ENCODE results near the gene ZMAT5. TPM values are rescaled to one million over a fixed set of nuclear protein-coding genes. Genes with fewer than 3 reads are reported as not detected.

The ZMAT5 gene
- total and polyA plus RNA-seq, 9 of the 15 experiments (the other 6 are each of a cell fraction or from before 2014, with no cell fraction given), result 2.0 to 25.2 (median 11.9) TPM

DNA sequence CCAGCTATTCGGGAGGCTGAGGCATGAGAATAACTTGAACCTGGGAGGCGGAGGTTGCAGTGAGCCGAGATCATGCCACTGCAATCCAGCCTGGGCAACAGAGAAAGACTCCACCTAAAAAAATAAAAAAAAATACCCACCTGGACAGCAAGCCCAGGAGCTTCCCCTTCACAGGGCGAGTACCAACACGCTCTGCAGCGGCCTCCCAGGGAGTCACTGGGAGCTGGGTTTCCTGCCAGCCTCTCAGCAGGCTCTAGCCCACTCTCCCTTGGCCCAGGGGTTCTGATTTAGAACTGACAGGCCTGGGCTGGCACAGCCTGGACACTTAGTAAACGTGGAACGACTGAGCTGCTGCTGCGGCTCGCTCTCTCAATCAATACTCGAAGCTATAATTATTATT is 49.0 kb downstream of the ZMAT5 start:
- no peak overlapping the region for H3K4me3 ChIP-seq
- FAIRE-seq (no peak), DNase-seq (ENCODE audit: extremely low read depth in 1 of 4, low spot score in 3 of 4) (no peak), ATAC-seq (no peak)
- no peak overlapping the region for H3K27ac ChIP-seq (ENCODE audit: extremely low read depth, low read depth, low read length)
- H3K36me3 ChIP-seq (ENCODE audit: control insufficient read depth, insufficient read depth, low read length), result no peaks in the 10 kb centered on the region
- peaks cover 16% of the 10 kb centered on the region; the same call in 1 of the 2 replicates for H4K20me1 ChIP-seq (replicated peaks; ENCODE audit: control insufficient read depth, insufficient read depth, low read length)
- intact Hi-C loops (cut with micrococcal nuclease) (no loop called here), in situ Hi-C loops (cut with MboI) (no loop called here)
- TF ChIP-seq, protein P1, sequence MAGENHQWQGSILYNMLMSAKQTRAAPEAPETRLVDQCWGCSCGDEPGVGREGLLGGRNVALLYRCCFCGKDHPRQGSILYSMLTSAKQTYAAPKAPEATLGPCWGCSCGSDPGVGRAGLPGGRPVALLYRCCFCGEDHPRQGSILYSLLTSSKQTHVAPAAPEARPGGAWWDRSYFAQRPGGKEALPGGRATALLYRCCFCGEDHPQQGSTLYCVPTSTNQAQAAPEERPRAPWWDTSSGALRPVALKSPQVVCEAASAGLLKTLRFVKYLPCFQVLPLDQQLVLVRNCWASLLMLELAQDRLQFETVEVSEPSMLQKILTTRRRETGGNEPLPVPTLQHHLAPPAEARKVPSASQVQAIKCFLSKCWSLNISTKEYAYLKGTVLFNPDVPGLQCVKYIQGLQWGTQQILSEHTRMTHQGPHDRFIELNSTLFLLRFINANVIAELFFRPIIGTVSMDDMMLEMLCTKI (IDR thresholded peaks at IDR 0.05; ENCODE audit: partially characterized antibody), result no peak
- TF ChIP-seq PRPF4 (IDR thresholded peaks at IDR 0.05; ENCODE audit: insufficient read depth, low read depth, low read length, poor library complexity, severe bottlenecking), result no peak
- no peak for TF ChIP-seq RCOR1 (IDR thresholded peaks at IDR 0.05; ENCODE audit: borderline replicate concordance in 1 of 2, low read depth in 2 of 2, low read length in 2 of 2)
- no peak for TF ChIP-seq HIVEP1 (CRISPR knock-in tag; IDR thresholded peaks at IDR 0.05)
- TF ChIP-seq PHB (CRISPR knock-in tag; IDR thresholded peaks at IDR 0.05), result no peak
- TF ChIP-seq ZNF184 (CRISPR knock-in tag; IDR thresholded peaks at IDR 0.05), result no peak
- no peak for TF ChIP-seq SMC3 (conservative IDR thresholded peaks at IDR 0.05; ENCODE audit: insufficient read depth, low read depth, low read length)
- no peak for TF ChIP-seq U2AF1 (optimal IDR thresholded peaks at IDR 0.05; ENCODE audit: low read depth, low read length)
- no peak for TF ChIP-seq ZBTB34 (CRISPR knock-in tag; IDR thresholded peaks at IDR 0.05)
- no peak for TF ChIP-seq CHD2 (IDR thresholded peaks at IDR 0.05; ENCODE audit: low read depth, low read length)
- no peak for TF ChIP-seq CXXC5 (CRISPR knock-in tag; IDR thresholded peaks at IDR 0.05)
- TF ChIP-seq BACH1 (tag; IDR thresholded peaks at IDR 0.05), result no peak
- TF ChIP-seq SUPT5H (IDR thresholded peaks at IDR 0.05), result no peak
- no peak for TF ChIP-seq ZNF764 (CRISPR knock-in tag; IDR thresholded peaks at IDR 0.05; ENCODE audit: low read depth)
- H3K9me3 ChIP-seq (replicated peaks; ENCODE audit: control insufficient read depth, insufficient read depth, low read depth, low read length), result no peaks in the 10 kb centered on the region
- H3K79me2 ChIP-seq (ENCODE audit: control insufficient read depth, insufficient read depth, low read length), result no peaks in the 10 kb centered on the region
- H3K27me3 ChIP-seq (ENCODE audit: control insufficient read depth in 2 of 2, insufficient read depth in 2 of 2, low read length in 2 of 2), result peaks cover 0 to 49% of the 10 kb centered on the region in 2 experiments; a peak in 2 of 5 replicates
- no peak overlapping the region for H3K9ac ChIP-seq (ENCODE audit: insufficient read depth in 1 of 2, low read depth in 2 of 2, low read length in 2 of 2)
- H3K4me2 ChIP-seq (ENCODE audit: insufficient read depth, low read length), result no peak overlapping the region
- CTCF ChIA-PET (ENCODE audit: low intra/inter-chr PET ratio), result interaction anchor here (1.0 kb wide), 1 partner anchor 17 kb away, joined by 3 read pairs; no protein-coding TSS in a partner anchor
- H3K4me1 ChIP-seq (replicated peaks in 1 of 2; ENCODE audit: control insufficient read depth in 2 of 2, insufficient read depth in 2 of 2, low read length in 2 of 2), result peaks cover 0 to 26% of the 10 kb centered on the region in 2 experiments; a peak in 2 of 5 replicates
- BruUV-seq (replicated peaks), result no TSS peak
- peaks cover 5% of the 10 kb centered on the region for H3K9me1 ChIP-seq (ENCODE audit: control insufficient read depth, insufficient read depth, low read length)
- WGBS (ENCODE audit: insufficient coverage, low coverage, missing lambda C conversion rate), result 11% methylated on average over 11 of the region's 11 CpGs
- POLR2A ChIA-PET, result no interaction called here
- H2AFZ ChIP-seq (ENCODE audit: low read depth, low read length), result no peak overlapping the region
